D721Med (cell line): ENCODE measurements around the gene ESPNL.

ENCODE experiments used
- DNase-seq: peaks from one replicate; pipeline ENCODE4 v3.0.0; 2011; ENCODE audit warnings: low spot score; ENCODE audit not compliant: insufficient read length
- FAIRE-seq: peaks from 2 replicates; lab custom pipeline; 2011; peaks lifted over from hg19 to GRCh38; lab: Jason Lieb, UNC
- CTCF ChIP-seq: IDR thresholded peaks from 2 replicates; pipeline ENCODE4 v1.5.1; 2012; ENCODE audit warnings: mild to moderate bottlenecking, control low read depth; ENCODE audit not compliant: insufficient read depth; ENCODE audit errors: missing control alignments

Gene ESPNL

GRCh38 chr2:238125127-238125885 is 25.2 kb downstream of the ESPNL start:
- TF ChIP-seq CTCF: no peak
- no peak for DNase-seq
- FAIRE-seq: no peak

- FAIRE-seq: peak; percentile 77
- no peak for TF ChIP-seq CTCF
These were observed 26.2 kb downstream of the ESPNL start for GRCh38 chr2:238126338-238126737.

GRCh38 chr2:238126775-238127164 is 26.6 kb downstream of the ESPNL start:
- DNase-seq (no peak), FAIRE-seq (no peak)
- no peak for TF ChIP-seq CTCF

More at GRCh38 chr2:238126338-238126737, 26.2 kb downstream of the ESPNL start:
- no peak for DNase-seq

GRCh38 chr2:238127165-238128060 is 27.3 kb downstream of the ESPNL start:
- TF ChIP-seq CTCF: no peak
- DNase-seq (no peak), FAIRE-seq (no peak)

- no peak for DNase-seq
- no peak for FAIRE-seq
- TF ChIP-seq CTCF: no peak
These were observed 27.9 kb downstream of the ESPNL start for GRCh38 chr2:238128061-238128440.

GRCh38 chr2:238128534-238129001 is 28.4 kb downstream of the ESPNL start:
- FAIRE-seq: no peak
- no peak for DNase-seq
- TF ChIP-seq CTCF: no peak
